Panc1 (cell line): ENCODE measurements around the gene NCKAP5. TPM values are rescaled to one million over a fixed set of nuclear protein-coding genes. Genes with fewer than 3 reads are reported as not detected.

ENCODE experiments used
- ATAC-seq: fragments of 200-7000 bp; cut with Tn5 transposase; 2 replicates; pipeline ENCODE4 v1.9.1; 2020; ENCODE audit warnings: mild to moderate bottlenecking, moderate library complexity
- BruUV-seq: library from RNA; stranded (reverse); fragments of 400-500 nt; replicated peaks from 2 replicates; lab custom pipeline; 2021; lab: Mats Ljungman, UMichigan
- CTCF ChIA-PET: fragments of 300-600 bp; sonication (Branson Sonifier 250); formaldehyde crosslinking; loops from one replicate; lab custom pipeline; 2022; ENCODE audit warnings: antibody characterized with exemption; lab: Charles Lee
- POLR2A ChIA-PET: fragments of 300-600 bp; sonication (Branson Sonifier 250); formaldehyde crosslinking; loops from one replicate; lab custom pipeline; 2022; ENCODE audit warnings: antibody characterized with exemption; lab: Charles Lee
- DNase-seq: peaks from one replicate; pipeline ENCODE4 v3.0.0-alpha.2; 2010; ENCODE audit warnings: low read depth, low spot score
- H3K27ac ChIP-seq: 2 replicates; pipeline ENCODE4 v1.5.1; 2011; ENCODE audit warnings: mild to moderate bottlenecking, low read length, inconsistent platforms
- H3K27me3 ChIP-seq: fragments of 200-500 bp; sonication (Bioruptor generic); 2 replicates; pipeline ENCODE4 v1.6.0; 2014; ENCODE audit warnings: low read length, inconsistent platforms; ENCODE audit not compliant: control insufficient read depth, insufficient read depth
- H3K36me3 ChIP-seq: fragments of 200-500 bp; sonication (Bioruptor generic); 2 replicates; pipeline ENCODE4 v1.5.1; 2014; ENCODE audit warnings: inconsistent platforms, mild to moderate bottlenecking, low read length, moderate library complexity; ENCODE audit not compliant: control insufficient read depth, insufficient read depth
- H3K4me1 ChIP-seq: 2 replicates; pipeline ENCODE4 v1.5.1; 2011; ENCODE audit warnings: inconsistent platforms, mild to moderate bottlenecking, low read length, moderate library complexity; ENCODE audit not compliant: control insufficient read depth, insufficient read depth
- H3K4me3 ChIP-seq, 2 experiments: 2 replicates each; pipeline ENCODE4 v1.5.1; 2011 to 2012; ENCODE audit warnings: low read depth in 2 of 2, low read length in 2 of 2, mild to moderate bottlenecking in 2 of 2, inconsistent platforms in 1 of 2, moderate library complexity in 1 of 2
- H3K9me3 ChIP-seq: fragments of 200-500 bp; sonication (Bioruptor generic); 2 replicates; pipeline ENCODE4 v1.5.1; 2014; ENCODE audit warnings: low read depth, mild to moderate bottlenecking, inconsistent platforms, low read length, moderate library complexity; ENCODE audit not compliant: control insufficient read depth, insufficient read depth
- CTCF ChIP-seq: fragments of 450-650 bp; IDR thresholded peaks from 2 replicates; pipeline ENCODE4 v1.5.1; 2017; ENCODE audit warnings: mild to moderate bottlenecking
- POLR2AphosphoS5 ChIP-seq: IDR thresholded peaks from 2 replicates; pipeline ENCODE4 v1.6.1; 2012; ENCODE audit warnings: mild to moderate bottlenecking, low read depth, low read length, moderate library complexity
- REST ChIP-seq, 2 experiments: IDR thresholded peaks; 2 replicates each; pipeline ENCODE4 v1.6.1; 2011 to 2012; ENCODE audit warnings: low read depth in 2 of 2, control low read depth in 1 of 2, low read length in 1 of 2, mild to moderate bottlenecking in 1 of 2, moderate library complexity in 1 of 2; ENCODE audit not compliant: insufficient read depth in 1 of 2
- SIN3A ChIP-seq: IDR thresholded peaks from 2 replicates; pipeline ENCODE4 v1.6.1; 2012; ENCODE audit warnings: low read depth, mild to moderate bottlenecking, low read length, moderate library complexity, borderline replicate concordance; ENCODE audit not compliant: insufficient read depth
- TCF7L2 ChIP-seq: IDR thresholded peaks from 2 replicates; pipeline ENCODE4 v1.6.1; 2011; ENCODE audit warnings: mild to moderate bottlenecking, low read depth, low read length, inconsistent platforms
- in situ Hi-C: cut with HindIII; loops from 2 replicates; pipeline ENCODE4 v1.10.0; 2016; ENCODE audit warnings: low sequenced_read_pairs, low pct_unique_long_range_greater_than_20kb
- intact Hi-C: fragments of 100-400 bp; cut with micrococcal nuclease; formaldehyde crosslinking; loops from one replicate; pipeline ENCODE4 v1.10.0; 2022; ENCODE audit not compliant: unreplicated experiment
- total RNA-seq: library from RNA; stranded (reverse); gene quantifications from one replicate; pipeline ENCODE4 v1.2.1, GENCODE V29; 2021; ENCODE audit not compliant: unreplicated experiment

NCKAP5 gene
- total RNA-seq, 1 experiment from 2014 or later, result 0.10 TPM

- no peaks in the 10 kb centered on the region; the same call in 1 of the 2 replicates for H3K27me3 ChIP-seq
- H3K9me3 ChIP-seq, result no peaks in the 10 kb centered on the region
- BruUV-seq, result no TSS peak
- no peaks in the 10 kb centered on the region for H3K4me1 ChIP-seq
- no peak overlapping the region for H3K4me3 ChIP-seq
- DNase-seq (no peak), ATAC-seq (no peak)
- TF ChIP-seq REST (IDR thresholded peaks at IDR 0.05; ENCODE audit: insufficient read depth in 1 of 2, low read depth in 2 of 2, low read length in 1 of 2) (no peak), CTCF (no peak), POLR2AphosphoS5 (no peak), TCF7L2 (no peak), SIN3A (no peak)
- POLR2A ChIA-PET, result no interaction called here
- H3K36me3 ChIP-seq, result no peaks in the 10 kb centered on the region
- CTCF ChIA-PET, result no interaction called here
- H3K27ac ChIP-seq, result no peak overlapping the region
- intact Hi-C loops (no loop called here), in situ Hi-C loops (no loop called here)
Measured at GRCh38 chr2:132656266-132656975, 911.8 kb downstream of the NCKAP5 start.

GRCh38 chr2:132654968-132655367 is 913.3 kb downstream of the NCKAP5 start:
- H3K9me3 ChIP-seq, result no peaks in the 10 kb centered on the region
- H3K27ac ChIP-seq, result no peak overlapping the region
- no peak overlapping the region for H3K4me3 ChIP-seq
- no TSS peak for BruUV-seq
- ChIA-PET CTCF (no interaction called here), POLR2A (no interaction called here)
- H3K27me3 ChIP-seq, result no peaks in the 10 kb centered on the region; the same call in 1 of the 2 replicates
- no peaks in the 10 kb centered on the region for H3K36me3 ChIP-seq
- TF ChIP-seq CTCF (no peak), TCF7L2 (no peak), REST (IDR thresholded peaks at IDR 0.05; ENCODE audit: insufficient read depth in 1 of 2, low read depth in 2 of 2, low read length in 1 of 2) (no peak), SIN3A (no peak), POLR2AphosphoS5 (no peak)
- in situ Hi-C loops (no loop called here), intact Hi-C loops (loop anchor here (5.0 kb wide), 1 partner anchor 517 kb away; no protein-coding TSS in a partner anchor)
- no peak for ATAC-seq
- no peaks in the 10 kb centered on the region for H3K4me1 ChIP-seq
- DNase-seq, result no peak
